ENCODE data around the gene MATN4. TPM values are rescaled to one million over a fixed set of nuclear protein-coding genes. Genes with fewer than 3 reads are reported as not detected.

The MATN4 gene
- total RNA-seq, 1 donor from 2014 or later: 6.1 TPM

DNA sequence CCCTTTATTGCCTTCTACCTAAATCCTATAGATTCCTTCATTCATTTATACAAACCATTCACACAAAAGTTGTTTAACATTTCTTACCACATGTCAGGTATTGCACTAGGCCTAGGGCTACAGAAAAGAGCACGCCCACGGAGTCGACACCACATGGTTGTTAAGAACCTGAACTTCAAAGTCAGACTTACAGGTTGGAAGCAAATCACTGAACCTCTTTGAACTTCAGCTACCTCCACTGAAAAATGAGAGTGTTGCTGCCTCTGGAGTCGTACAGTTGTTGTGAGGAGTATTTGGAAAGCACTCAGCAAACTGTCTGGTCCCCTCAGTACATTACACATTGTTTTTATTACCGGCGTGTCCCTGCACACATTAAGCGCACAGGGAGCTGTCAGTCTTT lies 50.4 kb downstream of the MATN4 start:
- intact Hi-C loops (cut with micrococcal nuclease): no loop called here

DNA sequence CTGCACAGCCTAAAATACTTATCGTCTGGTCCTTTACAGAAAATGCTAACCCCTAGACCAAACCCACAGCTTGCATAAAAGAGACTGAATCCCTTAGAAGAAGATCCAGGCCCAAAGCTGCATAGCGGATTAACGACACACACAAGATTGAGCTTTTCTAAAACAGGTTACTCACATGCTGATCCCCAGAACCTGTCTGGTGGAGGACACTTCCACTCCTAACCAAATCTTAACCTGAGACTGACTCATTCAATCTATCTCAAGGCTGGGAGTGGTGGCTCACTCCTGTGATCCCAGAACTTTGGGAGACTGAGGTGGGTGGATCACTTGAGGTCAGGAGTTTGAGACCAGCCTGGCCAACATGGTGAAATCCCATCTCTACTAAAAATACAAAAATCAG lies 50.9 kb downstream of the MATN4 start:
- intact Hi-C loops (cut with micrococcal nuclease): no loop called here

DNA sequence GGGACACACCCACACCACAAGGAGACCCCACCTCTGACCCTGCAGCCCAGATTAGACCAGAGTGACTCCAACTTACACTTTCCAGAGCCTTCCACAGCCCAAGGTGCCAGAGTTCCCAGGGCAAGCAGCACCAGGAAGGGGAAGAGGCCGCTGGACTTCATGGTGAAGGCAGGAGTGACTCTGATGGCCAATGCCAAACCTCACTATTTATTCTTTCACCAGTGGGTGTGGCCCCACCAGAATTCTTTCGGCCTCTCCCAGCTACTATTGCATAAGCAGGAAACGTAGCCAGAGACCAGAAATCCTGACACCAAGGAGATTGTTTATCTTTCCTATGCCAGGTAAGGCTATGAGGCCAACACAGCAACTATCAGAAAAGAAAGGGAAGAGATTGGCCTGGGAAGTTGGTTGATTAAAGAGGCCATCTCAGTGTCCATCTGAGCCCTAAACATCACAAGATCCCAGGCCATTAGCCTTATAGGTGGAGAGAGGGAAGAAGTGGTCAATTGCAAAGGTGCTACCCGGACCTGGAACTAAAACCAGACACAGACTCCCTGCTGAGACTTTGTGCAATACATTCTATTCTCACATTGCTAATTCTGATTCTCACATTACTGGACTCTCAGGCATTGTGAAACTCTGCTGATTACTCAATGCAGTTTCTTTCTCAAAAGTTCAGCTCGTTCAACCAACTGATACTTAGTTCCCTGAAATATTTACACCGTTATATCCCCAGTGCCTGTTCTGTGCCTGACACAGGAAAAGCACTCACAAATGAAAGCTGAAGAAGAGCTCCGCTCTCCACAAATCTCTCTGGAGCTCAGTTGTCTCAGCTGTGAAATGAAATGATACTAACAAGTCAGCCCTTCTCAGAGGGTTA lies 53.5 kb downstream of the MATN4 start, which contains the start of gene SLPI:
Gene SLPI (minus strand): TSS at position 182 of the 880 bp plus-strand sequence. CDS start 21 bp downstream, at position 161.
- intact Hi-C loops (cut with micrococcal nuclease): no loop called here

DNA sequence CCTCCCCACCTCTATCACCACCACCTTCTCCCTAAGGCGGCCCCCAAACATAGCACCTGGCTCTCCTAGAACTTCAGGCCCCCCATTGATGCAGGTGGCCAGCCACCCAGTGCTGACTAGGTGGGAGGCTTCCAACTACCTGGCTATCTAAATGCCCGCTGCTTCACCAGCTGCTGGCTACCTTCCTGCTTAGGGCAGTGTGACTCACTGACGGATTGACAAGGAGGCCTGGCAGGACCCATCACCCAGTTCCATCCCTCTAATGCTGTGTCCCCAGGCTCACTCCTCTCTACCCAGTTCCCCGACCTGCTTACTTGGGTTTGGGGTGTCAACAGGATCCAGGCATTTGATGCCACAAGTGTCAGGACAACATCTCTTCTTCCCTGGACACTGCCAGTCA lies 54.8 kb downstream of the MATN4 start:
- intact Hi-C loops (cut with micrococcal nuclease): no loop called here

DNA sequence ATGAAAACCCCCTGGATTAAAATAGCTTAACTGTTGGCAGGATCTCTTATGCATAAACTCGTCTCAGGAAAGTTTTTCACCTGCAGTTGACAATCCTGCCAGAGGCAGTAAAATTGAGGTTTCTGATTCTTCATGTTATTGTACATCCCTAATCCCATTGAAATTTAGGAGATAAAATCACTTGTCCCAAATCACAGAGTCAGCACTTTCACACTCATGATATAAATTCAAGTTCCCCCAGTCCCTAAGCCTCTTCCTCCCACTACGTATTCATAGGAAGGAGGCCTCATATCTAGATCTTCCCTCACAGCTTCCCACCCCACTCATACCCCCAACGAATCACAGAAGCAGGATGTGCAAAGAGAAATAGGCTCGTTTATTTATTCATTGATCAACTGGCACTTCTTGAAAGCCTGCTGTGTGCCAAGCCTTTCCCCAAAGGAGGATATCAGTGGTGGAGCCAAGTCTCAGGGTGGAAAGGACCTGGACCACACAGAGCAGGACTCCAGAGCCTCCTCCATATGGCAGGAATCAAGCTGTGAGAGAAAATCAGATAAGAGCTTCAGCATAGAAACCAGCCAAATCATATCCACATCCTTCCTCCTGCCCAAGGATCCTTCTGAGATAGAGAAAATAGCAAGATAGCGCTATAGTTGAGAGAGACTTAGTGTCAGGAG lies 56.1 kb downstream of the MATN4 start:
- intact Hi-C loops (cut with micrococcal nuclease): no loop called here

DNA sequence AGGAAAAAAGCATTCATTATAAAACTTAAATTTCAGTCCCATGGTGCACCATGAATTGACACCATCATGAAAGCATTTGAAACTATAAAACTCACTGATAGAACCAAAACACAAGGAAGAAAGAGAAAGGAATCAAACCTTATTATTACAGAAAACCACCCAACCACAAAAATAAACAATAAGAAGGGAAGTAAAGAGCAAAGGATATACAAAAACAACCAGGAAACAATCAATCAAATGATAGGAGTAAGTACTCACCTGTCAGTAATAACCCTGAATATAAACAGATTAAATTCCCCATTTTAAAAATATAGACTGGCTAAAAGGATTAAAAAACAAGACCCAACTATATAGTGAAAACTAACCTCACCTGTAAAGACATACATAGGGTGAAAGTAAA lies 59.5 kb downstream of the MATN4 start:
- intact Hi-C loops (cut with micrococcal nuclease): no loop called here

DNA sequence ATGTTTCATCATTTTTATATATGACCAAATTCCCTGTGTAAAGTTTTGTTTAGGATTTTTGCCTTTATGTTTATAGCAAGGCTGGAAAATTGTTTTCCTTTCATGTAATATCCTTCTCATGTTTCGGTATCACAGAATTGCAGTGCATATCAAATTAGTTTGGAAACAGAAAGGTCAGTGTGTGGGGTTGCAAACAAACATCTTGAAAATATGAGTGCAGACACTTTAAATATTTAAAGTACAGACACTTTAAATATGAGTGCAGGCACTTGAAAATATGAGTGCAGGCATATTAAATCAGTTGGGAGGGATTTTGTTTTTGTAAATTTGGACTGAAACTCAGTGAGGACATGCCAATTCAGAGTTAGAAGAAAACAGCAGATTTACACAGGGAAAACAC lies 60.2 kb downstream of the MATN4 start:
- intact Hi-C loops (cut with micrococcal nuclease): no loop called here

DNA sequence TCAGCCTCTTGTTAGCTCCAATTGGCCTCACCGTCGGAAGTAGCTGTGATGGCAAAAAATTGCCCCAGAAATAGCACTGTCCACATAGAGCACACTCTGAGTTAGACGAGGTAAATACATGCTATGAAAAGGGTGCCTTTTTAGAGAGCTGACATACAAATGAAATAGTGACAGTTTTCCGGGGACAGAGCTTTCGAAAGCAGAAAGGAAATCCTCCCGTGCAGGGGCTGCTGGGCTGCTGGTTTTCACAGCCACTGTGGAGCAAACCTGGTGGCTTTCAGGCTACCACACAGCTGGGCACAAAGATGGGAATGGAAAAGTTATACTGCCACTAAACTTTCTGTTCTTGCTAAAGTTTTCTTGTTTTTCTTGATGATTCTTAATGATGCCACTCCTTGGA lies 62.0 kb downstream of the MATN4 start:
- intact Hi-C loops (cut with micrococcal nuclease): no loop called here

Other genes starting within 250 kb of the MATN4 start
- 0.12 and 0.32 TPM in 2 replicates for gene KCNS1, start 207.2 kb downstream of the MATN4 start, total RNA-seq
- not detected in 2 replicates for gene WFDC5, start 193.1 kb downstream of the MATN4 start, total RNA-seq
- gene WFDC12, start 183.8 kb downstream of the MATN4 start, total RNA-seq: not detected in 2 replicates
- not detected in 2 replicates for gene PI3, start 133.4 kb downstream of the MATN4 start, total RNA-seq
- gene SEMG1, start 101.3 kb downstream of the MATN4 start, total RNA-seq: not detected in 2 replicates
- gene SEMG2, start 86.9 kb downstream of the MATN4 start, total RNA-seq: not detected in 2 replicates
- gene SLPI, start 53.7 kb downstream of the MATN4 start, total RNA-seq: 0.64 and 0.88 TPM in 2 replicates
- 0.17 TPM in 1 of 2 replicates, not detected in the other for gene RBPJL, start 1.5 kb downstream of the MATN4 start, total RNA-seq
- 89.7 and 90.4 TPM in 2 replicates for gene SDC4, start 40.1 kb upstream of the MATN4 start, total RNA-seq
- 30.7 and 32.2 TPM in 2 replicates for gene SYS1, start 54.9 kb upstream of the MATN4 start, total RNA-seq
- not detected in 2 replicates for gene TP53TG5, start 70.0 kb upstream of the MATN4 start, total RNA-seq
- 19.6 and 22.5 TPM in 2 replicates for gene DBNDD2, start 100.0 kb upstream of the MATN4 start, total RNA-seq
- gene PIGT, start 107.8 kb upstream of the MATN4 start, total RNA-seq: 85.2 and 87.5 TPM in 2 replicates
- 0.34 TPM in 1 of 2 replicates, not detected in the other for gene WFDC2, start 161.5 kb upstream of the MATN4 start, total RNA-seq
- not detected in 2 replicates for gene SPINT3, start 207.3 kb upstream of the MATN4 start, total RNA-seq
- gene WFDC6, start 231.2 kb upstream of the MATN4 start, total RNA-seq: not detected in 2 replicates
- not detected in 2 replicates for gene EPPIN, start 239.1 kb upstream of the MATN4 start, total RNA-seq